Fibroblast of gingiva (primary cell): ENCODE results near the gene FIBIN.

ENCODE experiments used
- DNase-seq: peaks from one replicate; pipeline ENCODE4 v3.0.0-alpha.2; 2011; ENCODE audit warnings: low read depth

The FIBIN gene

DNA sequence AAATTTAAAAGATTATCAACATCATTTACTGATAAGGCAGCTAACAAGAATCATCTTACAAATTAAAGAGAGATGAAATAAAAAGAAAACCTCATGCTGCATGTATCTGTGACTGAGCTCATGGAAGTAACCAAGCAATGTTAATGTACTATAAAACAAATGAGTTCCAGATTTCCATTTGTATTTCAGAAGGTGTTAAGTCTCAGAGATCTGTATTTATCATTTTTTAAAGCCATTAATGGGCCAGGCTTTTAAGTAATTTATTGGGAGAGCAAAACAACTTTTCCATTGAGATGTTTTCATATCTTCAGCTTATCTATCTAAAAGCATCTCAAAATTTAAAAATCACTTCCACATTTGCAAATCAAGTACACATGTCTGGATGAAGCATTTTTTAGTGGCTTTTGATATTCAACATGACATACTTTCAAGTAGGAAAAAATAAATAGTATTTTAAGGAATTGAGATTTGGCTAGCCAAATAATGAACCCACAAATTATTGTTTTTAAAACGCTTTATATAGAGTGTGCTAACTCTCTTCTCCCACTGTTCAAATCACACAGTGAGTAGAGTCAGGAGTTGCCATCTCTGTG, 28.8 kb downstream of the FIBIN start:
- no peak for DNase-seq

DNA sequence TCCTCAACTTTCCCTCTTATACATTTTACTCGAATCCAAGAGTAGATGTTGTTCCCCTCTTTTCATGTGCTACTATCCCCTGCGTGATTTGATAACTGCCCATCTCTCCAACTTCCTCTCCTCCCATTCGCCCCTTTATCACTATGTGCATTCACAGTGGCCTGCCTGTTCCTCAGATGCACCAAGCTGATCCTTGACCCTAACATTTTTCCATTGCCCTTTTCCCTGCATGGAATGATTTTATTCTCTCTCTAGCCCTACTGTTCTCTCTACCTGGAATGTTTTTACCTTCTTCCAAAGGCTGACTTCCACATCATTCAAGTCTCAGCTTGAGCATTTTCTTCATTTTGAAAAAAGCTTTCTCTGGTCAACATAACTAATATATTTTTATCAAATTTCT, 31.0 kb downstream of the FIBIN start:
- DNase-seq, result no peak

DNA sequence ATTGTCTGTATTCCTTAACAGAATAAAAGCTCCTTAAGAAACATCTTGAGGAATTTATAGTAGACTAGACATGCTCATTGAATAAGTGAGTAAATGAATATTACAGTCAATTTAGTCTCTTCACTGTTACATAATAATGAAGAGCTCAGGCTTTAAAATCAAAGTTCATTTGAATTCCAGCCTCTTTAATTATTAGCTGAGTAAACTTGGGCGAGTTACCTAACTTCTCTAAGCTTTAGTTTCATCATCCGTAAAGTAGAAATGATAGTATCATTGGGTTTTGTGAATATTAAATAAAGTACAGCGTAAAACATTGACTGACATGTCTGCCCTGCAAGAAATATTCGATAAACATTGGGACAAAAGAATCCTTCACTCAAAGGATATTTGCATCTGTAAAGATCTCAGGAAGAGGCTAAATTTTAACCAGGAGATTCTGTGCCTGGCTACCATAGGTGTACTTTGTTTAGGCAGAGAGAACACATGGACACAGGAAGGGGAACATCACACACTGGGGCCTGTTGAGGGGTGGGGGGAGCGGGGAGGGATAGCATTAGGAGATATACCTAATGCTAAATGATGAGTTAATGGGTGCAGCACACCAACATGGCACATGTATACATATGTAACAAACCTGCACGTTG, 31.5 kb downstream of the FIBIN start:
- DNase-seq, result no peak

DNA sequence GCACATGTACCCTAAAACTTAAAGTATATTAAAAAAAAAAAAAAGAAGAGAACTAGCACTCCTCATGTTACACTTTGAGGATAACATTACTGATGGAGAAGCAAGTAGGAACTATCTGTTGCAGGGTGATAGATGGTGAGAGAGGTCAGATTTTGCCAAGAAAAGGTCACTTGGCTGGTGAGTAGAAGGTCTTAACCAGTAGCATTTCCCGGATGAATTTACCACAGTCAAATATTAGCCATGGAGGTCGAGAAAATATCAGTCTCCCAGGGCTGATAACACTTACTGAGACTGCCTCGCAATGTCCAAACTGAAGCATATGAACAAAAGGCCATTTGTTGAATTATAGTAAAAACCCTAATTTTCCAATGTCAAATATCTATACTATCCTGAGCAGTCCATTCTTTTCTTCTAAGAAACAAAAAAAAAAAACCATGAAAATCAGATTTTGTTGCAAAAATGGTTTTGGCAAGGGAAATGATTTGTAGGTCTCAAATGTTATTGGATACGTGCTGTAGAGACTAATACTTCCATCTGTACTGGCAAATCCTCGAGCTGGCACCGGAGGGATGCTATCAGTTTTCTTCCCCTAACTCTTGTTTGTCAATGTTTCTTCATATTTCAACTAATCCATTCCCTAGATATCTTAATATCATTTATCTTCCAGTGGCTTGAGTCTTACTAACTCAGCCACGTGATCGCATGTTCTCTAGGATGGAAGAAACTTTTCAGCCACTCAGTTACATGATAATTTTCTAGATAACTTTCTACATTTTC, 32.2 kb downstream of the FIBIN start:
- no peak for DNase-seq

DNA sequence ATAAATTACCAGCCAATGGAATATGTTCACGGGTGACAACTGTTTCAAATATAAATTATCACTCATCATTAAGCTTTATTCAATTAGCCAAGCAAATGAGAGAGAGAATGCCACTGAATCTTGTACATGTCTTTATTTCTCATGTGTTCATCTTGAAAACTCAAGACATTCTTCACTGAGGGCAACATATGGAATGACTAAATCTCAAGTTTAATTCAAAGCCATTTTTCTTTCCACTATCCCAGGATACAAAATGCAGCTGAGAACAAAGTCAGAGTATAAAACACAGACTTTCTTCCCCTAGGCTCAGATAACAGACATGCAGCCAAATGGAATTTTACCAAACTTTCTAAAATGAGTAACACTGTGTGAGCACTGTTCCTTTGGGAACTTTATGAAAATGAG, 34.7 kb downstream of the FIBIN start:
- DNase-seq, result peak; percentile 45

DNA sequence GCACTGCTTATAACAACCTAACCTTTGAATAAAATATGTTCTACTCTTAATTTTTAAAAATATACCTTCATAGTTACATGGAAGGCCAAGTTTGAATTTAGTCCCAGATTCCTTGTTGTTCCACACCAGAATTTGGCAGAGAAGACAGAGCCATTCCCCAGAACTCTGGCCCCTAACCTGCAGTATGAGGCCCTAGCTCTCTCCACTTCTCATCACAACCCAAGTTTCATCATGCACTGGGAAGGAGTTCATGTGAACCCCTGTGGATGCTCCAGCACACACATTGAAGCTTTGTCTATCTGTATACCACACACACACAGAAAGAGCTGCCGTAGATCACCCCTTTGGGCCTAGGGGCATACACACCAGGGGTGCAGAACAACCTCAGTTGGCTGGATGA, 36.1 kb downstream of the FIBIN start:
- DNase-seq, result no peak

DNA sequence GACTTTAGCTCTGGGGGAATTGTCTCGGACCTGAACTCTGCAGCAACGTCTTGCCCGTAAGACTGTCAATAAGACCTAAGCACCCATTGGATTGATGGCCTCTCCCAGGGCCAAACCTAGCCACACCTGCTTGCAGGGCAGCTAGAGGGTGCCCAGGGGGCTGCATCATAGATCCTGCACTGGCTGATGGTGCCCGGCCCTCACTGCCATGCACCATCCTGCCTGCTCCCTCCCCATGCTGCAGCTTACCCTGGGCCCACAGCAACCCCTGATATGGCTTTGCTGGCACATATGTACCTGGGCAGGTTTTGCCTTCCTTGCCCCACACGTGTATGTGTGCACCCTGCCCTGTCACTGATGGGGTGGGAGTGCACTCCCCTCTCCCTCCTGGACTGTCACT, 37.8 kb downstream of the FIBIN start:
- no peak for DNase-seq

DNA sequence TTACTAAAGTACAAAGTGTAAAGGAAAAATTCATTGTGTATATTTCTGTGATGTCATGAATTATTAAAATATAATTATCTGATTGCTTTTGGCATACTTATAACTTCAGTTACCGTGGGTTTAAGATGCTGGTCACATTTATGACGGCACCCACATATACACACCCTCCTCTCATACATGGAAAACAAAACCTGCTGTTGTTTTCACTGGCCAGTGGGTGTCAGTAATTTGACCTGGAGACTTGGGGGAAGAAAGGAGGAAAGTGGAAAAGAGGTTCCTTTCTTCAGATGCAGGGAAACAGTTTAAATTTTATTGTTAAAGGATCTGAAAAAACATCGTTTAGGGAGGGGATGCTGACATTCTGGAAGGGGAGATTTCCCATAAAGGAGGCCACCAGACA, 46.0 kb downstream of the FIBIN start:
- DNase-seq, result no peak

DNA sequence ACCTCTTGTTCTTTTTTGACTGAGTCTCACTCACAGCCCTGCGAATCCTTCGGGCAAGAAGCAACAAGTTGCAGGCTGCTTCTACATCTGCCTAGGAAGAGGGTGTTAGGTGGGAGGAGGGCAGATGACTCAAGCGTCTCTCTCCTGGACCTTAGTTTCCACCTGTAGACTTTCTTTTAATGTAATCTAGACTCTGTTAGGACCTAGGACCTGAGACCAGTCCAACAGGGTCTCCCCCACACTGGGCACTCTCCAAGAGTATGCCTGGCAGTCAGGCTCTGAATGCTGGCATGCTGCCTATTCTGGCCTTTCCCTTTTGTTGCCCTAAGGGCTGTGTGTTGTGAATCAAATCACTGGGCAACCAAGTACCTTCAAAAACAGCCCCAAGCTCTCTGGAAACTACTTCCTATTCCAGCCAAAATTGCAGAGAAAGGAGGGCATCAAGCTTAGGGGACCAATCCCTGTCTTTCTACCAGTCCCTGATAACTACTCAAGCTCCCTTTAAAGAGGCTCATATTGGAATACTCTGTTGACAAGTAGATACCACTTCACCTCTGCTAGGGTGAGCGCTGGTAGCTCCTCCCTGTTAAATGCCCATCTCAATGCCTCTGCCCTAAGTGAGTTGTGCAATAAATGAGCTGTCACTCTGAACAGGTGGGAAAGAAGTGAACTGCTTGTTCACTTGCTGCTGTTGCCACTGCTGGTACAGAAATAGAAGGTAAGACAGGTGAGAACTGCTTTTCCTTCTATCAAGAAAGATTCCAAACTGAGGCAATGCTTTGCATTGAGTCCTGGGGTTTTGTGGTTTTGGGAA, 46.6 kb downstream of the FIBIN start, which contains the start of gene BBOX1:
Gene BBOX1, plus strand, starts transcription at position 514 of the 814 bp plus-strand sequence. CDS start 14,616 bp downstream, outside the sequence.
- no peak for DNase-seq

DNA sequence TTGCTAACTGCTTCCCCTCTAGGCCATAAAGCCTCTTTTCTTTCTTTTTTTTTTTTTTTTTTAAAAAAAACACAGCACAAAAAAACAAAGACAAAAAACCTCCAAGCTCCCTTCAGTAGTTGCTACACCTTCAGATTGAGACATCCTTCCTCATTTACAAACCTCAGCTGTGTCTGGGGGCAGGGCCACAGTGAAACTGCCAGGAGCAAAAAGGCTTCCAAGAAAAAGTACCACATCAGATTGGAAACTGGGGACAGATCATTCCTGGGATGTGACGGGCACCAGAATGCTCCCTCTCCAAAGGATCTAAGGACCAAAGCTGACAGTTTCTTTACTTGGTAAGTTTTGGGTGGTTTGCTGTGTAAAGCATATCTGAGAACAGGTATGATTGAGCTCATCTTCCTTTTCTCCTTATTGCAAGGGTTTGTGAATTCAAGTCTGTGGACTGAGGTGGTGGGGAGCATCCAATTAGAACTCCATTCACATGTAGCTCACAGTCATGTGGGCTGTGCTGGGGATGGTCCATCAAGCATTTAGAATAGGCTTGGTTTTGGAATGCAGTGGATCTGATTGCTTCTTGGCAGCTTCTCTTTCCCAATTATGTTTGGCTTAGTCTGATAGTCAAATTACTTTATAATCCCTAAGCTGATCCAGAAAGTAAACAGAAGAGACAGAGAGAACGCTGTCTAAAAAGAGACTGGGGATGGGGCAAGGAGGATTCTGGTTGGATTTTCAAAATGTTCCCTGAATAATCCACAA, 47.4 kb downstream of the FIBIN start:
- peak; percentile 38 for DNase-seq
